Stimulated activated CD8-positive, alpha-beta memory T cell treated with anti-CD3 and anti-CD28 coated beads, Interleukin-2, amount 100 ng/mL, for 48 hours (primary cell): ENCODE measurements around the gene RTP2.

ENCODE experiments used
- DNase-seq, 2 donors: peaks; one replicate each; pipeline ENCODE4 v3.0.0-alpha.2; 2020; ENCODE audit warnings: low read depth in 2 of 2

RTP2 gene

GRCh38 chr3:187738331-187739093 lies 36.2 kb upstream of the RTP2 start:
- DNase-seq: peak in 1 of 2 donors; percentile 58

GRCh38 chr3:187738071-187738330 lies 35.6 kb upstream of the RTP2 start:
- DNase-seq: no peak

- no peak for DNase-seq
Observed at GRCh38 chr3:187737368-187738070, 35.2 kb upstream of the RTP2 start.

GRCh38 chr3:187737006-187737367 lies 34.6 kb upstream of the RTP2 start:
- no peak for DNase-seq

GRCh38 chr3:187736418-187736871 lies 34.1 kb upstream of the RTP2 start:
- DNase-seq: no peak

GRCh38 chr3:187735837-187736236 lies 33.5 kb upstream of the RTP2 start:
- no peak for DNase-seq

- DNase-seq: no peak
Observed at GRCh38 chr3:187735383-187735782, 33.0 kb upstream of the RTP2 start.

- no peak for DNase-seq
Observed at GRCh38 chr3:187734841-187735240, 32.5 kb upstream of the RTP2 start.

GRCh38 chr3:187733371-187733770 lies 31.0 kb upstream of the RTP2 start:
- no peak for DNase-seq

GRCh38 chr3:187729598-187729997 lies 27.2 kb upstream of the RTP2 start:
- DNase-seq: no peak

- DNase-seq: no peak
Observed at GRCh38 chr3:187728940-187729583, 26.7 kb upstream of the RTP2 start.

- no peak for DNase-seq
Observed at GRCh38 chr3:187728248-187728647, 25.9 kb upstream of the RTP2 start.

- no peak for DNase-seq
Observed at GRCh38 chr3:187726564-187726963, 24.2 kb upstream of the RTP2 start.

GRCh38 chr3:187725653-187726370 lies 23.5 kb upstream of the RTP2 start:
- DNase-seq: no peak

- DNase-seq: no peak
Observed at GRCh38 chr3:187725224-187725623, 22.9 kb upstream of the RTP2 start.

- DNase-seq: no peak
Observed at GRCh38 chr3:187722206-187722612, 19.9 kb upstream of the RTP2 start.

- no peak for DNase-seq
Observed at GRCh38 chr3:187721055-187721454, 18.7 kb upstream of the RTP2 start.

- no peak for DNase-seq
Observed at GRCh38 chr3:187720337-187720670, 17.9 kb upstream of the RTP2 start.

- DNase-seq: no peak
Observed at GRCh38 chr3:187719628-187720336, 17.4 kb upstream of the RTP2 start.

GRCh38 chr3:187718802-187719201 lies 16.4 kb upstream of the RTP2 start:
- DNase-seq: no peak

GRCh38 chr3:187717572-187717971 lies 15.2 kb upstream of the RTP2 start:
- DNase-seq: no peak

GRCh38 chr3:187714404-187714979 lies 12.1 kb upstream of the RTP2 start:
- DNase-seq: peak; percentile 30 to 48
